SW 1271 (cell line): ENCODE results near the gene SYNGR3.
"Not testable (repeated sequence)": the region's sequence is repeated elsewhere in the genome, so short reads cannot be mapped to it uniquely, and the experiment has no call there.

Source experiments
- DNase-seq, 2 experiments: peaks; one replicate each; lab custom pipeline; 2025; lab: John Stamatoyannopoulos, UW

Gene SYNGR3

DNA sequence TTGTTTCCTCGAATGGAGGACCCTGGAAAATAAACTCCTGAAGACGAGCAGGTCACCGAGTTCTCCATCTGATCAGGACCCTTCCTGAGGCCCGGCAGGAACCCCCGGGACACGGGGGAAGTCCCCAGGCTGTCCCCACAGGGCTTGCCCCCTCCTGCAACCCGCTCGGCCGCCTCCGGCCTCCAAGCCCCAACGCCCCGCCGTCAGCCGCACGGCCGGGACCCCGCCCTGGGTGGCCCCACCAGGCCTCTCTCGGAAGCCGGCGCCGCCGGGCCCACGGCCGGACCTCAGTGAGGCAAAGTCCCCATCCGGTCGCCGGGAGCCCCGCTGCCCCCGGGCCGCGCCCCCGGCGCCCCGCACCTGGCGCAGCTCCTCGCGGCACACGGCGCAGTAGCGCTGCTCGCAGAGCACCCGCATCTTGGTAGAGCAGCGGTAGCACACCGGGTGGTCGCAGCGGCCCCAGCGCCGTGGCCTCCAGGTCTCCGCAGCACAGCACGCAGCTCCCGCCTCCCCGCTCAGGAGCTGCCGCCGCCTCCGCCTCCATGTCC is 19.5 kb downstream of the SYNGR3 start:
- no peak for DNase-seq

DNA sequence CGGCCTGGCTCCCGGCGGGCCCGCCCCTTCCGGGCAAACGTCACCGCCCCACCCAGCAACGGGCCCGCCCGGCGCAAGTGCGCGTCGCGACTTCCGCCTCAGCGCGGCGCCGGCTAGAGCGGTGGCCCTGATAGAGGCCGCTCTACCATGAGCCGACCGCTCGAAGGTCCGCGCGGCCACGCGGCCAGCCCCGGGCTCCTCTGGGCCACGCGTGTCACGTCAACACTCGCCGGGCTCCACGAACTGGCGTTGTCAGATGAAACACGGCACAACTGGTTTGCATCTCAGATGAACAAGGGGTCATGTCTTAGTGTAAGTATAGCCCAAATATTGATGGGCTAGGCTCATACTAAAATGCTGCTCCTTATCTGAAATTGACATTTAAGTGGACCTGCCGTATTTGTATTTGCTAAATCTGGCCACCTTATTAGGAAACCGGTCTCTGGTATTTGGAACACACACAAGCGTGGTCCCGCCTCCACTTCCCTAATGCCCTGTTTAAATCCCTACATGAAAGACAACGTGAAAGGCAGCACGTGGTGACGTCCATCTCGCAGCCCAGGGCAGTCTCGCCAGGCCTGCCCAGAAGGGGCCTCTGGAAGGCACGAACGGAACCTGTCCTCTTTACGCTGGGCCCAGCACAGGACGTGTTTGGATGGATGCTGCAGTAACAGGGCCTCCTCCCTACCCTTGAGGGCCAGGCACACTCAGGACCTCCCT is 20.2 kb downstream of the SYNGR3 start, which contains the start of gene ZNF598:
Gene ZNF598 (minus strand): TSS at position 31 of the 720 bp plus-strand sequence.
- peak in 1 of 2 experiments; percentile 57 for DNase-seq

DNA sequence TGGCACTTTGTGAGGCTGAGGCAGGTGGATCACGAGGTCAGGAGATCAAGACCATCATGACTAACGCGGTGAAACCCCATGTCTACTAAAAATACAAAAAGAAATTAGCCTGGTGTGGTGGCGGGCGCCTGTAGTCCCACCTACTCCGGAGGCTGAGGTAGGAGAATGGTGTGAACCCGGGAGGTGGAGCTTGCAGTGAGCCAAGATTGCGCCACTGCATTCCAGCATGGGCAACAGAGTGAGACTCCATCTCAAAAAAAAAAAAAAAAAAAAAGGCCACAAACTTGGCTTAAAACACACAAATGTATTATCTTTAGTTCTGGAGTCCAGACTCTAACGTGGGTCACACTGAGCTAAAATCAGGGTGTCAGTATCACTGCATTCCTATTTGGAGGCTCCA is 22.0 kb downstream of the SYNGR3 start:
- DNase-seq = not testable (repeated sequence)

DNA sequence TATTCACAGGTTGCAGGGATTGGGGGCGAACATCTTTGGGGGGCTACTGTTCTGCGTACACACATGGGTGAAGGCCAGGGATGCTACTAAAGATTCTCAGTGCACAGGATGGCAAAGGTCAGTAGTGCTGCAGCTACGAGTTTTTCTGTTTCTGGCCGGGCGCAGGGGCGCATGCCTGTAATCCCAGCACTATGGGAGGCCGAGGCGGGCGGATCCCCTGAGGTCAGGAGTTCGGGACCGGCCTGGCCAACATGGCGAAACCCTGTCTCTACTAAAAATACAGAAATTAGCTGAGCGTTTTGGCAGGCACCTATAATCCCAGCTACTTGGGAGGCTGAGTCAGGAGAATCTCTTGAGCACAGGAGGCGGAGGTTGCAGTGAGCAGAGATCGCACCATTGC is 23.8 kb downstream of the SYNGR3 start:
- DNase-seq = no peak

DNA sequence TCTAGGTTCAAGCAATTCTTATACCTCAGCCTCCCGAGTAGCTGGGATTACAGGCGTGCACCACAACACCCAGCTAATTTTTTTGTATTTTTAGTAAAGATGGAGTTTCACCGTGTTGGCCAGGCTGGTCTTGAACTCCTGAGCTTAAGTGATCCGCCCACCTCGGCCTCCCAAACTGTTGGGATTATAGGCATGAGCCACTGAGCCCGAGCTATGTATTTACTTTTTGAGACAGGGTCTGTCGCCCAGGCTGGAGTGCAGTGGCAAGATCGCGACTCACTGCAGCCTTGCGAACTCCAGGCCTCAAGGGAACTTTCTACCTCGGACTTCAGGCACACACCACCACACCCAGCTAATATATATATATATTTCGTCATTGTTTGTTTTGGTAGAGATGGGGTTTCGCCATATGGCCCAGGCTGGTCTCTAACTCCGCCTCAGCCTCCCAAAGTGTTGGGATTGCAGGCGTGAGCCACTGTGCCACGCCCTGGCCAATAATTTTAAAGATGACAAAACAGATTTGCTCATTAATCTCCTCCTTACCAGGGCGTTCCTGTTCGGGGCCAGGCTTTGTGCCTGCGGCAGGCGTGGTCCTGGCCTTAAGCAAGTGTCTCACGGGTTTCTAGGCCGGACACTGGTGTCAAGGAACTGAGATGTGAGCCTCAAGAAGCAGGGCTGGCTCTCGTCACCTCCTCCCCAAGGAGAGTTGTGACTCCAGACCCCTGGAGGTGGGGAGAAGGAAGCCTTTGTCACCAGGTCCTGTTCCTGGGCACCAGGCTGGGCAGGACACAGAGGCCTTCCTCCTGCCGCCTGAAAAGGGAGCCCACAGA is 25.6 kb downstream of the SYNGR3 start:
- DNase-seq = no peak

DNA sequence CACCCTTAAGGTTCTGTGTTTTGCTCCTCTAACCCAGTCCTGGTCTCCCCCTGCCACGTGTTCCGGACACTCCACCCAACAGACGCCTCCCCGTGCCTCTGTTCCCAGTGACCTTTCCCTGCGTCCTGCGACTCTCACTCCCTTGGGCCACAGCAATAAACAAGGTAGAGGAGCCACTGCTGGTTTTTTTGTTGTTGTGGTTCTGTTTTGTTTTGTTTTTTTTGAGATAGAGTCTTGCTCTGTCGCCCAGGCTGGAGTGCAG is 26.1 kb downstream of the SYNGR3 start:
- no peak for DNase-seq

DNA sequence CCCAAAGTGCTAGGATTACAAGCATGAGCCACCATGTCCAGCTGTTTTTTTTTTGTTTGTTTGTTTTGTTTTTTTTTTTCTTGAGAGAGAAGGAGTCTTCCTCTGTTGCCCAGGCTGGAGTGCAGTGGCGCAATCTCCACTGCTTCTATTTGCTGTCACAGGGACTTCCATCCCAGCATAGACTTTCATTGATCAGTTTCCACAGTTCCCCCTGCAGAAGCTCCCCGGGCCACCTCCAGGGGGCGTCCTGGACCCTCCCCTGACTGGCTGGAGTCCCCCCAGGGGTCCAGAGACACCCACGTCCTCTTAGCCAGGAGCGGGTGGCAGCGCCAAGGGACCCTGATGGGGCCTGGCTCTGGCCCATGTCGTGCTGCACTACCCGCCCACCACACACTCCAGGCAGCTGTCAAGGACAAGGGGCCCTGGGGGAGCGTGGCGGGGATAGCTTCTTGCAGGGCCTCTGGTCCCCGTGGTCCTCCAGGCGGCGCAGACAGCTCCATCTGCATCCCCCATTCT is 26.7 kb downstream of the SYNGR3 start:
- DNase-seq = no peak

DNA sequence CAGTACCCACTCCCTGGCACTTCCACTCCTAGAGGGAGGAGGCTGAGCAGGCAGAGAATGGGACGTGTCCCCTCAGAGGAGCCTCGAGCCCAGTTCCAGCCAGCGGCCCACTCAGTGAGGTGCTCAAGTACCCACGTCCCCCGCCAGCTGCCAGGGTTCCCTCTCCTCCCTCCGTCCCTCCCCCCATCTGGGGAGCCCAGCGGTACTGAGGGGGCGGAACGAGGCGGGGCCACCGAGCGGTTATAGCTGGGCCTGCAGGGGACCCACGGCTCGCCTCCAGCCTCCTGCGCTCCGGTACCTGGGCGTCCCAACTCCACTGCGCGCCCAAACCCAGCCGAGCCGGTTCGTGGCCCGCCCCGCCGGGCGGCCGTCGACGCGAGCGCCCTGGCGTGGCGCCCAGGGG is 29.7 kb downstream of the SYNGR3 start, which contains the start of gene NPW:
Gene NPW (plus strand): TSS at position 268 of the 403 bp plus-strand sequence.
- DNase-seq = no peak

DNA sequence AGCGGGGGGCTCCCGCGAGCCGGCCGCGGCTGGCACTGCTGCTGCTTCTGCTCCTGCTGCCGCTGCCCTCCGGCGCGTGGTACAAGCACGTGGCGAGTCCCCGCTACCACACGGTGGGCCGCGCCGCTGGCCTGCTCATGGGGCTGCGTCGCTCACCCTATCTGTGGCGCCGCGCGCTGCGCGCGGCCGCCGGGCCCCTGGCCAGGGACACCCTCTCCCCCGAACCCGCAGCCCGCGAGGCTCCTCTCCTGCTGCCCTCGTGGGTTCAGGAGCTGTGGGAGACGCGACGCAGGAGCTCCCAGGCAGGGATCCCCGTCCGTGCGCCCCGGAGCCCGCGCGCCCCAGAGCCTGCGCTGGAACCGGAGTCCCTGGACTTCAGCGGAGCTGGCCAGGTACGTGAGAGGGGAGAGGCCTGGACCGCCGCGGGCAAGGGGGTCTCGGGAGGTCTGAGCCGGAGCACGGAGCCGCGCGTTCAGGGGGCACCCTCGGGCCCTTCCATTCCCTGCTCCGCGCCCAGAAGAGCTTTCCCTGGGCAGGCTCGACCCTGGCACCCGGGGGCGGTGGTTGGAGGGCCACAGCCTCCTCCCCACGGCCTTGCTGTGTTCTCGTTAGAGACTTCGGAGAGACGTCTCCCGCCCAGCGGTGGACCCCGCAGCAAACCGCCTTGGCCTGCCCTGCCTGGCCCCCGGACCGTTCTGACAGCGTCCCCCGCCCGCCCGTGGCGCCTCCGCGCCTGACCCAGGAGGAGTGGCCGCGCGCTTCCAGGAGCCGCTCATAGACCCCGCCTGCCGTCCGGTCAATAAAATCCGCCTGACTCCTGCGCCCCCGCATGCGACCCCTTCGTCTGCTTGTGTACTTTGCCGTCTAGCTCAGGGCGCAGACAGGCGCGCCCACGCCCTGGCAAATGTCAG is 30.4 kb downstream of the SYNGR3 start:
- no peak for DNase-seq

DNA sequence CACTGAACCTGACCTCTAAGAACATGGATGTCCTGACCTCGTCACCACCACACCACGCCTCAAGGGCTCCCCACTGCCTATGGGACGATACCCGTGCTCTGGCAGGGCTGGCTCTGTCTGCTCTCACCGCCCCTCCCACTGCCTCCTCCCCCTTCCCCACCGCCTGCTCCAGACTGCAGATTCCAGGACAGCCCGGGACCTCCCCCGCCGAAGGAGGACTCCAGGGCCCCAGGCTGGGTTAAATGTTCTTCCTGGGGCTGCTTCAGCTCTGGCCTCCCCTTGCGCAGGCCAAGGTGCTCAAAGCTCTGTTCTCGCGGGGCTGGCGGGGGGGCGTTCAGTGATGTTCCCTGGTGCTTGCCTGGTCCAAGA is 32.9 kb downstream of the SYNGR3 start:
- no peak for DNase-seq

DNA sequence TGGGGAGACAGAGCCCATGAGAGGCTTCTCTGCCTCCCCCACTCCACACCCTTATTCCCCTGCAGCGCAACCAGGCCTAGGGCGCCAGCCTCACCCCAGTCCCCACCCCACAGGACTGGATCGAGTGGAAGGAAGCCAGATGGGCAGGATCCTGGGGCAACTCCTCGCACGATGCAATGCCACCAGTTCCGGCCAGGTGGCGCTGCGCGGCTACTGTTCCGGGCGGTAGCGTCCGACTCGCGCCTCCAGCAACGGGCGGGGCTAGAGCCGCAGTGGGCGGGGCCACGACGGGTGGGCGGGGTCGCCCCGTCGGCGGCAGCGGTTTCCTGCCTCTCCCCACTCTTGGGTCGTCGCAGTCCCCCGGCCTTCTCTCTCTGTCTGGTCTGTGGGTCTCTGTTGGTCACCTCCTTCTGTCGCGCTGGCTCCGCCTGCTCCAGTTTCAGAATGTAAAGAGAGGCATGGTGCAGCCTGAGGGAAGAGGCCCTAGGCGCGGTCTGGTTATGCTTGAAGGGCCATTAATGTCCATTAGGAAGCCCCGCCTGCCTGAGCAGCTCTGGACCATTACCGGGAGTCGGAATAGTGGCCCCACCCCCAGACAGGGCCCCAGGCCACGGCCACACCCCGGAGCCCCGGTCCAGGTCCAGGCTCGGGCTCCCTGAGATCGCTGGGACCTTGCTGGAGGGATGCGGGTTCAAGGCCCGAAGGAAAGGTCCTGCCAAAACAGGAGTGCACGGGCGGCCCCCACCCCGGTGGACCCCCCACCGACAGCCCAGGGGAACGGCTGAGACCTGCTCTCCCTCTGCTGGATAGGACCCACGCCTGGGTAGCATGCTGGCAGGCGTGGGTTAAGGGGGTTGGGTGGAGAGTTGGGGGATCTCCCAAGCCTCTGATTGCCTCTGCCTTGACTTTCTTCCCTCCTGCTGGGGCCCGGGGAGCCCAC is 33.6 kb downstream of the SYNGR3 start:
- DNase-seq = peak in 1 of 2 experiments; percentile 60

DNA sequence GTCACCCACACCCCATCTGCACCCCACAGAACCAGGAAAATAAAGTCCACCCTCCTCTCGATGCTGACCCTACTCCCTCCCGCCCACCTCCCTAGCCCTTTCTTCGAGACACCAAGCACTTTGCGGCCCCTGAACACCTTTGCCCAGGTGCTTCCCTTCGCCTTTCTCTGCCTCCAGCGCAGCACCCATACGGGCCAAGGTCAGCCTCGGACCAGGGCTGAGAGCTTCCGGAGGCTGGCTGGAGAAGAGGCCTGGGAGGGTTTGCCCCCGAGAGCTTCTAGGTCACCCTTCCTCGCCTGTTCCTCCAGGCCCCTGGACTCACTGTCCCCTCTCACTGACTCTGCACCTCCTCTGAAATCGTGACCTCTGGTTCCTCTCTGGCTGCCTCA is 34.3 kb downstream of the SYNGR3 start:
- no peak for DNase-seq

DNA sequence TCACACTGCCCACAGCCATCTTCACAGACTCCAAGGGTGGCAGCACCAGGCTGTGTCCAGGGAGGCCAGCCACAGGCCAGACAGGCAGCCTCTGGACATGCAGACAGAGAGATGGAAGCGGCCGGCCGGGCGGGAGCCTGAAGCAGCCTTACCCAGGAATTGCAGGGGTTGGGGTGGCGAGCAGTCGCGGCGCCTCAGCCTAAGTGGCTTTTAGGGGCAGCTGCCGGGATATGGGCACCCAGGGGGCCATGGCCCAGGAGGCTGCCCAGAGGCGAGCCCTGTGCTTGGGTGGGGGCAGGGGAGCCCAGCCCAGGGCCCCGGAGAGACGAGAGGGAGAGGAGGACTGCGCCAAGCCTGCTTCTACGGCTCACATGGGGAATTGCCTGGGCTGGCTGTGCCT is 35.5 kb downstream of the SYNGR3 start:
- DNase-seq = no peak

DNA sequence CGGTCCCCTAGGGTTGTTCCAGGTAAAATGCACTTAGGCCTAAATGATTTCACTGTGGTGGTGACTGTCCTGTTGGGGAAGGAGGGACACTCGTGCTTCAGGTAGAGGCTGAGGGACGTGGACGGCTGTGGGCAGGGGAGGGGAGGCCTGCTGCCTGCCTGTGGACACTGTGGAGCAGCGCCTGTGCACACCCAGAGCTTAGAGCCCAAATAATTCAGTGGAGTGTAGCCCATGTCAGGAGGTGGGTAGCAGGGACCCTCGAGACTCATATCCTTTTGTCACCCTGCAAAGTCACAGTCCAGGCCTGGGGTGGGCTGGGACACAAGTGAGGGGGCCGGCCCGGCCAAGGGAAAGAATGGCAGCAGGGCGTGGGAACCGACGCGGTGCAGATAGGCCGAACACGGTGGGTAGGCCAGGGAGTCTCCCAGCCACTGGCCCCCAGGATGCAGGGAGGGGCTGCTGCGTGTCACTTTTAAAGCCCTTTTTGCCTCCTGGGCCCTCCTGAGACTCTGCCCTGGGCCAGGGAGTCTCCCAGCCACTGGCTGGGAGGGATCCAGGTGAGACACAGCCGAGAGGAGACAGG is 36.2 kb downstream of the SYNGR3 start:
- no peak for DNase-seq

DNA sequence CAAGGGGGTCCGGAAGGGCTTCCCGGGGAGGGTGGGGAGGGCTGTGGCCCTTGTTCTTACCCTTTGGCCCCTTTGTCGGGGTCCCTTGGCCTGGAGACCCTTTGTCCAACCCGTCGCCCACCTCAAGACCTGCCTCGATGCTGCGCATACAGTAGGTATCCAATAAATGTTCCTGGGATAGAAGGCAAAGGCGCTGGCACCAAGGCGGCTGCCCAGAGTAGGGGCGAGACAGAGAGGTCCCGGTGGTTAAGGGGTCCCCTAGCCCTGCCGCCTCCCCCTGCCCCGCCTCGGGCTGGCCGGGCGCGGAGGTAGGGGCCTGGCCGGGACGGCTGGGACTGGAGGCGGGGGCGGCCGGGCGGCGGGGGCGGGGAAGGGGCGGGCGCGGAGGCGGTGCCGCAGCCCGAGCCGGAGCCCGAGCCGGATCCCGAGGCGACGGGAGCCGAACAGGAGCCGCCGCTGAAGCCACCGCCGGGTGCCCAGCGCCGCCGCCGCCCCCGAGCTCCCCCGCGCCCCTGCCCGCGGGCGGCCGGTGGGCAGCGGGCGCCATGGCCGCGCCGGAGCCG is 36.8 kb downstream of the SYNGR3 start, which contains the start of gene NHERF2:
Gene NHERF2 (plus strand): TSS at position 442 of the 563 bp plus-strand sequence. CDS start 104 bp downstream, at position 546.
- DNase-seq = no peak

DNA sequence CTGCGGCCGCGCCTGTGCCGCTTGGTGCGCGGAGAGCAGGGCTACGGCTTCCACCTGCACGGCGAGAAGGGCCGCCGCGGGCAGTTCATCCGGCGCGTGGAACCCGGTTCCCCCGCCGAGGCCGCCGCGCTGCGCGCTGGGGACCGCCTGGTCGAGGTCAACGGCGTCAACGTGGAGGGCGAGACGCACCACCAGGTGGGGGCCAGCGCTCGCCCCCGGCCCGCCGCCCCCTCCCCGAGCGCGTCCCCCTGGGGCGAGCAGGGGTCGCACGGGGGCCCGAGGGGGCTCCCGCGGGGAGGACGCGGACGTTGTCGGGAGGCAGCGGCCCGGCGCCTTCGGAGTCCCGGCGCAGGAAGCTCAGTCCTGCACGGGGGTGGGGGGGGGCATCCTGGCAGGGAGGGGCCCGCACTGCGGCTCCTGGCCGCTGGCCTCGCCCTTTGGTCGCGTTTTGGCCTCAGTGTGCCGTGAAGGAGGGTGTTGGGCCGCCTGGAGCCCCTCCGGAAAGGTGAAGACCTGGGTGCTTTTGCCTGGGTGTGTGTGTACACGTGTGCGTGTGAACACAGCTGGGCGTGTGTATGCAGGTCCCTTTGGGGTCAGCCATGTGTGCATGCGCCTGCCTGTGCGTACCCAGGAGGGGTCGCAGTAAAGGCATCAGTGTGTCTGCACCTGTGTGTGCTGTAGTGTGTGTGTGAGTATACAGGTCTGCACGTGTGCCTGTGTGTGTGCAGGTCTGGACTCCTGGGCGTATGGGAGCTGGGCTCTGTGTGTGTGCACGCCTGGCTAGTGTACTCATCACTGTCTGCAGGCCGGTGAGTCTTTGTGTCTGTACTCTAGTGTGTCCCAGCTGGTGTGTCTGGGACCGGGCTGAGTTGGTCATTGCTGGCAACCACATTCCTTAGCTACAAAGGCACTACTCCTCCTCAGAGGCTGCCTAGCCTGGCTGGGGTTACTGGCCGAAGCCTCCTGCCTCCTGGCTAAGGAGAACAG is 37.5 kb downstream of the SYNGR3 start:
- DNase-seq = no peak

DNA sequence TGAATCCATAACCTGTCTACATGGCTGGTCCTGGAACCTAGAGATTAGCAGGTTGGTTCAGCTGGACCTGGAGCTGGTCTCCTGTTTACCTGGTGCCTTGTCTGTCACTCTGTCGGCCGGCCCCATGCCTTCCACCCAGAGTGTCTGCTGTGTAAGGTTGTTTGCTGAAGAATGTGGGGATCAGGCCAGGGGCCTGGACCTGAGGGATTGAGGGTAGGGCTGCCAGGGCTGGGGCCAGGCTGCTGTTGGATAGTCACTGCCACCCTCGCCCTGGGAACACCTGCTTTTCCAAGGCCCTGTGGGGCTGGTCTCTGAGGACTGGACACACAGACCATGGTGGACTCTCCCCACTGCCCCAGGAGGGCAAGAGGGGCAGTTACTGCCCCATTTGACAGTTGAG is 38.4 kb downstream of the SYNGR3 start:
- DNase-seq = no peak

DNA sequence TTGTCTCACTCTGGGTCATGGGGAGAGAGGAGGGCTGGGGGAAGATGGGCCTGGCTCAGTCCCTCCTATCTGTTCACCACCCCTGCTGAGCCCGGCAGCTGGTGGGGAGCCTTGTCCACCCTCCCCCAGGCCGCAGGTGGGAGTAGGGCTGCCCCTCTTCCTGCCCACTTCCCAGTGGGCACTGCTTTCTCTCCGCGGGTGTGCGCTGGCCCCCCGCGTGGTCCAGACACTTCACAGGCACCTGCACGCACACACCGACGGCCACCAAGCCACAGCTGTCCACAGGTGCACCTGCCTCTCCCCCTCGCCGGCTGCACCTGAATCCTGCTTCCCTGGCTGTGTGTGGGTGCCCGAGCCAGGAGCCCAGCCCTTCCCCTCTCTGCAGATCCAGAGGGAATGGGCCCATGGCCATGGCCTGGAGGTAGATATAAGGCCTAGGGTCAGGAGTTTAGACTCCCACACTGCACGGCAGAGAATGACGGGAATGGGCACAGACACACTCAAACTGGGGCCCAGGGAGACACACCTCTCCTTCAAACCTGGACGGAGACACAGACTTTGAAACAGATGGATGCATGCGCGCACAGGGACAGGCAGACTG is 39.0 kb downstream of the SYNGR3 start:
- no peak for DNase-seq
